Testis (tissue), 2 donors: Measurements from ENCODE around the gene GNB1L.

Experiments
- CTCF ChIP-seq, 3 experiments: fragments of 450-650 bp in 2 of 3; fragments of 200-600 bp in 1 of 3; sonication (generic) in 1 of 3; IDR thresholded peaks; one replicate each; pipeline ENCODE4 v1.5.1; 2016 to 2019; ENCODE audit warnings: antibody characterized with exemption in 3 of 3, mild to moderate bottlenecking in 2 of 3, moderate library complexity in 1 of 3
- POLR2A ChIP-seq: fragments of 450-650 bp; IDR thresholded peaks from one replicate; pipeline ENCODE4 v1.6.1; 2017; ENCODE audit warnings: antibody characterized with exemption, mild to moderate bottlenecking, moderate library complexity

DNA sequence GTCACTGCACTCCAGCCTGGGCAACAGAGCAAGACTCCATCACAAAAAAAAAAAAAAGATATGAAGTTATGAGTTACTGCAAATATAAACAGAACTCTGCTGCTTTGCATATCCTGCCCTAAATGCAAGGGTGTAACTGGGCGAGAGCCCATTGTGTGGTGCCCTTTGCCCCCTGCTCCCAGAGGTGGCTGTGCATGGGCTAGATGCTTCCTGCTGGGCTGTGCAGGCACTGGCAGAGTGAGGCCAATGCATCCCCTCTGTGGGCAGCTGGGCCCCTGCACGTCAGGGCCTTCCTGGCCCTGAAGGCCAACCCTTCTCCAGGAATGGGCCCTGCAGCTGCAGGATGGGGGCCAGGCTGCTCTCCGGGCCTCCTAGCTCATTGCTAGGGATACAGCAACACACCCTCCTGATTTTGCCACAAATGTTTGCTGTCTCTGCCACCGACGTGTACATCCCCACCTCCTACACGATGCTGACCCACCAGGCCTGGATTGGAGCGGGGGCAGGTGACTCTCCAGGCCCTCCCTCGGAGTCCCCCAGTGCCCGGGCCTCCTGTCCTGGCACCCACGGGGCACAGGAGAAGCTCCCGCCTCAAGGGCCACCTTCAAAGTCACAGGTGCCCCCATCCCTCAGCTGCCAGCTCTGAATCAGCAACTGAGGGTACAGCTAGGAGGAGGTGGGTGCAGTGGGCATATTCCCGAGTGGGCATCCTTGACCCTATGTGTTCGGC lies 46.2 kb upstream of the GNB1L start:
- no peak for TF ChIP-seq CTCF (IDR thresholded peaks at IDR 0.05)
- no peak for TF ChIP-seq POLR2A
